22Rv1 (cell line): ENCODE data around the gene TNIP2.

ENCODE experiments used
- CTCF ChIP-seq: fragments of 450-650 bp; IDR thresholded peaks from 2 replicates; pipeline ENCODE4 v1.5.1; 2017; ENCODE audit warnings: mild to moderate bottlenecking
- ZFX ChIP-seq: fragments of 450-650 bp; IDR thresholded peaks from 2 replicates; pipeline ENCODE4 v1.6.1; 2017; ENCODE audit warnings: antibody characterized with exemption, borderline replicate concordance

GRCh38 chr4:2762048-2762447 lies 5.9 kb upstream of the TNIP2 start:
- TF ChIP-seq CTCF (no peak), ZFX (no peak)
